HepG2 (cell line): ENCODE data around the gene E2F1. TPM values are rescaled to one million over a fixed set of nuclear protein-coding genes. Genes with fewer than 3 reads are reported as not detected.
A peak's percentile ranks its signal among the peaks of the same experiment; 100 is the strongest.

Experiments
- ATAC-seq: fragments of 200-7000 bp; cut with Tn5 transposase; 3 replicates; pipeline ENCODE4 v1.9.1; 2020; ENCODE audit warnings: mild to moderate bottlenecking, moderate library complexity
- BruUV-seq: library from RNA; stranded (reverse); fragments of 400-500 nt; replicated peaks from 2 replicates; lab custom pipeline; 2021; lab: Mats Ljungman, UMichigan
- CTCF ChIA-PET: fragments of 300-600 bp; formaldehyde crosslinking; extraction: SDS; loops from one replicate; lab custom pipeline; 2021; ENCODE audit warnings: low total read pairs, inconsistent platforms, low intra/inter-chr PET ratio; lab: Yijun Ruan, JAX
- POLR2A ChIA-PET: fragments of 350-600 bp; sonication (Branson Sonifier 250); formaldehyde crosslinking; loops from one replicate; lab custom pipeline; 2020; ENCODE audit warnings: antibody characterized with exemption, inconsistent platforms; lab: Yijun Ruan, JAX
- DNase-seq: peaks from one replicate; pipeline ENCODE4 v3.0.0-alpha.2; 2015; ENCODE audit warnings: low spot score
- FAIRE-seq: peaks from 3 replicates; lab custom pipeline; 2011; peaks lifted over from hg19 to GRCh38; lab: Jason Lieb, UNC
- H2AFZ ChIP-seq: one replicate; pipeline ENCODE4 v1.6.1; 2011; ENCODE audit warnings: low read length, inconsistent platforms
- H3K27ac ChIP-seq: fragments of 300-600 bp; 3 replicates; pipeline ENCODE4 v1.8.0; 2011; ENCODE audit warnings: mixed run types, mild to moderate bottlenecking, mixed read lengths, low read length, inconsistent platforms; ENCODE audit not compliant: insufficient read depth; ENCODE audit errors: extremely low read length
- H3K27me3 ChIP-seq, 2 experiments: fragments of 200-600 bp in 1 of 2; 2 replicates in 1 of 2; 3 replicates in 1 of 2; pipeline versions ENCODE4 v1.6.0 to v1.8.0; 2011; ENCODE audit warnings: low read length in 2 of 2, mild to moderate bottlenecking in 2 of 2, moderate library complexity in 2 of 2, inconsistent platforms in 1 of 2; ENCODE audit not compliant: insufficient read depth in 2 of 2, control insufficient read depth in 1 of 2
- H3K36me3 ChIP-seq, 2 experiments: fragments of 200-600 bp in 1 of 2; replicated peaks in 1 of 2; 2 replicates in 1 of 2; 3 replicates in 1 of 2; pipeline versions ENCODE4 v1.5.1 to v1.8.0; 2011; ENCODE audit warnings: low read length in 2 of 2, inconsistent platforms in 1 of 2; ENCODE audit not compliant: insufficient read depth in 2 of 2, control insufficient read depth in 1 of 2
- H3K4me1 ChIP-seq: 2 replicates; pipeline ENCODE4 v1.5.1; 2012; ENCODE audit warnings: low read length, inconsistent platforms; ENCODE audit not compliant: insufficient read depth
- H3K4me2 ChIP-seq: 2 replicates; pipeline ENCODE4 v1.6.0; 2011; ENCODE audit warnings: low read depth, low read length, inconsistent platforms
- H3K4me3 ChIP-seq, 3 experiments: fragments of 200-600 bp in 1 of 3; sonication (generic), shearing (Covaris generic) in 1 of 3; replicated peaks in 1 of 3; 2 replicates each; pipeline ENCODE4 v1.5.1; 2011 to 2016; ENCODE audit warnings: low read length in 3 of 3, inconsistent platforms in 2 of 3, low read depth in 2 of 3, mild to moderate bottlenecking in 2 of 3, control low read depth in 1 of 3, mixed read lengths in 1 of 3; ENCODE audit not compliant: insufficient read depth in 1 of 3
- H3K79me2 ChIP-seq: one replicate; pipeline ENCODE4 v1.6.1; 2011; ENCODE audit warnings: low read length, inconsistent platforms; ENCODE audit not compliant: insufficient read depth
- H3K9ac ChIP-seq: 2 replicates; pipeline ENCODE4 v1.6.0; 2011; ENCODE audit warnings: mild to moderate bottlenecking, low read depth, low read length, inconsistent platforms; ENCODE audit not compliant: insufficient read depth
- H3K9me3 ChIP-seq: 2 replicates; pipeline ENCODE4 v1.5.1; 2012; ENCODE audit warnings: mild to moderate bottlenecking, low read length
- H4K20me1 ChIP-seq: 2 replicates; pipeline ENCODE4 v1.6.0; 2011; ENCODE audit warnings: inconsistent platforms, mild to moderate bottlenecking, low read length, moderate library complexity; ENCODE audit not compliant: insufficient read depth
- AGO2 ChIP-seq: fragments of 200-400 bp; formaldehyde crosslinking; optimal IDR thresholded peaks from 2 replicates; pipeline ENCODE3; 2017; ENCODE audit warnings: mild to moderate bottlenecking, low read depth, low read length, moderate library complexity
- CBX2 ChIP-seq, 2 experiments: fragments of 200-600 bp in 1 of 2; sonication (generic); formaldehyde crosslinking in 1 of 2; IDR thresholded peaks; 2 replicates each; pipeline versions ENCODE4 v1.7.0 to v1.8.1; 2018 to 2022; ENCODE audit warnings: low read depth in 2 of 2, low read length in 1 of 2, mild to moderate bottlenecking in 1 of 2, missing genetic modification reagents in 1 of 2
- CEBPG ChIP-seq: IDR thresholded peaks from 2 replicates; pipeline ENCODE4 v1.6.1; 2016
- DNMT1 ChIP-seq: sonication (generic); formaldehyde crosslinking; IDR thresholded peaks from 2 replicates; pipeline ENCODE4 v1.5.1; 2020; ENCODE audit warnings: mild to moderate bottlenecking, missing genetic modification reagents
- TOE1 ChIP-seq: sonication (generic); formaldehyde crosslinking; IDR thresholded peaks from 2 replicates; pipeline ENCODE4 v1.4.0; 2020; ENCODE audit warnings: mild to moderate bottlenecking, missing genetic modification reagents
- ZBTB4 ChIP-seq: sonication (generic); formaldehyde crosslinking; IDR thresholded peaks from 2 replicates; pipeline ENCODE4 v1.4.0; 2020; ENCODE audit warnings: missing genetic modification reagents, mild to moderate bottlenecking, borderline replicate concordance
- ZNF605 ChIP-seq: sonication (generic); formaldehyde crosslinking; IDR thresholded peaks from 2 replicates; pipeline ENCODE4 v1.8.0; 2022; ENCODE audit warnings: mild to moderate bottlenecking, missing genetic modification reagents
- ZNF740 ChIP-seq: sonication (generic); formaldehyde crosslinking; IDR thresholded peaks from 2 replicates; pipeline ENCODE4 v1.4.0; 2020; ENCODE audit warnings: missing genetic modification reagents
- ZUFSP ChIP-seq: sonication (generic); formaldehyde crosslinking; IDR thresholded peaks from 2 replicates; pipeline ENCODE4 v1.9.0; 2021; ENCODE audit warnings: missing genetic modification reagents, mild to moderate bottlenecking, borderline replicate concordance
- WGBS: methylation state at CpG from one replicate; pipeline ENCODE4 v1.1.6; 2017; ENCODE audit warnings: low lambda C conversion rate; 5-methylcytosine and 5-hydroxymethylcytosine counted together
- in situ Hi-C: cut with HindIII; loops from 2 replicates; pipeline ENCODE4 v1.10.0; 2017; ENCODE audit warnings: low pct_unique_long_range_greater_than_20kb; ENCODE audit not compliant: extremely low pct_ligation_motif_present
- intact Hi-C: fragments of 100-400 bp; cut with micrococcal nuclease; formaldehyde crosslinking; loops from one replicate; pipeline ENCODE4 v1.10.0; 2022; ENCODE audit not compliant: unreplicated experiment
- polyA plus RNA-seq, 8 experiments: library from polyadenylated mRNA; depleted of rRNA in 3 of 8; stranded (reverse) in 7 of 8; unstranded in 1 of 8; fragments of >200 nt; fragmentation: Illumina TruSeq in 4 of 8; extraction: Trizol in 4 of 8; gene quantifications; 2 replicates each; pipeline versions ENCODE4 v1.2.1 to v1.2.3, GENCODE V29; 2011 to 2016; ENCODE audit warnings: low read depth in 4 of 8, missing spikeins in 1 of 8, mixed read lengths in 1 of 8; ENCODE audit not compliant: insufficient read depth in 1 of 8
- total RNA-seq, 5 experiments: library from RNA; depleted of rRNA; stranded (reverse); fragments of >200 nt; fragmentation: Illumina TruSeq; extraction: Trizol; gene quantifications; 2 replicates each; pipeline ENCODE4 v1.2.3, GENCODE V29; 2016; ENCODE audit warnings: low read depth in 1 of 5

The E2F1 gene
- total and polyA plus RNA-seq, 2 of the 13 experiments (the other 11 are each of a cell fraction or from before 2014, with no cell fraction given), result 25.5 to 39.4 TPM

GRCh38 chr20:33676121-33676520 lies 10.1 kb downstream of the E2F1 start:
- Histone ChIP-seq H4K20me1 (0 out of 2 replicates have a peak, but pooled peaks cover 3% of the 10 kb centered on the region), H3K36me3 (peaks cover 12 to 39% of the 10 kb centered on the region in 2 experiments), H3K79me2 (peaks cover 24% of the 10 kb centered on the region), H3K4me3 (no peak overlapping the region), H3K27me3 (peaks cover 0 to 3% of the 10 kb centered on the region in 2 experiments; a peak in 1 of 5 replicates), H3K9ac (no peak overlapping the region), H2AFZ (no peak overlapping the region), H3K9me3 (no peaks in the 10 kb centered on the region), H3K4me1 (peaks cover 36% of the 10 kb centered on the region), H3K27ac (no peak overlapping the region), H3K4me2 (no peak overlapping the region)
- no peak for FAIRE-seq
- intact Hi-C loops (no loop called here), in situ Hi-C loops (no loop called here)
- CTCF ChIA-PET, result no interaction called here
- POLR2A ChIA-PET, result interaction anchor here (2.6 kb wide), 1 partner anchor 9 kb away, joined by 14 read pairs; no protein-coding TSS in a partner anchor
- DNase-seq, result no peak
- no peak for TF ChIP-seq ZNF605 (CRISPR knock-in tag)
- TF ChIP-seq CEBPG (CRISPR knock-in tag), result no peak
- TF ChIP-seq ZUFSP, result no peak
- peak; percentile 36 for TF ChIP-seq AGO2
- 0 out of 2 replicates have a peak, but pooled peaks have one; percentile 13 for TF ChIP-seq ZBTB4 (CRISPR knock-in tag)
- TF ChIP-seq ZNF740 (CRISPR knock-in tag), result peak; percentile 75; the same call in 1 of the 2 replicates
- no peak for TF ChIP-seq CBX2 (IDR thresholded peaks at IDR 0.05; ENCODE audit: low read depth, low read length)
- no peak for TF ChIP-seq CBX2 (CRISPR knock-in tag; IDR thresholded peaks at IDR 0.05; ENCODE audit: low read depth)
- TF ChIP-seq TOE1 (CRISPR knock-in tag), result no peak
- TF ChIP-seq DNMT1, result 0 out of 2 replicates have a peak, but pooled peaks have one; percentile 5
- no TSS peak for BruUV-seq
- 97% methylated on average over 11 of the region's 11 CpGs for WGBS
- ATAC-seq, result no peak
